ENCODE data around the gene LSAMP.
"Not testable (repeated sequence)": the region's sequence is repeated elsewhere in the genome, so short reads cannot be mapped to it uniquely, and the experiment has no call there.

The LSAMP gene

GRCh38 chr3:115851571-115851970, 593.7 kb downstream of the LSAMP start:
- Mint-ChIP-seq H3K4me1 (no peaks in the 10 kb centered on the region), H3K4me3 (no peak overlapping the region), H3K36me3 (ENCODE audit: low read depth) (no peaks in the 10 kb centered on the region), H3K27me3 (peaks cover 4% of the 10 kb centered on the region), H3K9me3 (no peaks in the 10 kb centered on the region), H3K27ac (no peak overlapping the region)
- DNase-seq = no peak
- no peak for ATAC-seq

GRCh38 chr3:115848641-115849040, 596.6 kb downstream of the LSAMP start:
- Mint-ChIP-seq H3K9me3 (no peaks in the 10 kb centered on the region), H3K36me3 (ENCODE audit: low read depth) (no peaks in the 10 kb centered on the region), H3K27ac (no peak overlapping the region), H3K27me3 (peaks cover 4% of the 10 kb centered on the region), H3K4me3 (no peak overlapping the region), H3K4me1 (no peaks in the 10 kb centered on the region)
- no peak for ATAC-seq
- no peak for DNase-seq

GRCh38 chr3:115845986-115846385, 599.3 kb downstream of the LSAMP start:
- DNase-seq (no peak), ATAC-seq (no peak)
- no peaks in the 10 kb centered on the region for H3K36me3 Mint-ChIP-seq (ENCODE audit: low read depth)
- no peaks in the 10 kb centered on the region for H3K9me3 Mint-ChIP-seq
- no peak overlapping the region for H3K4me3 Mint-ChIP-seq
- peaks cover 2% of the 10 kb centered on the region for H3K27me3 Mint-ChIP-seq
- H3K4me1 Mint-ChIP-seq = no peaks in the 10 kb centered on the region
- H3K27ac Mint-ChIP-seq = no peak overlapping the region

GRCh38 chr3:115844729-115845128, 600.6 kb downstream of the LSAMP start:
- not testable (repeated sequence) for DNase-seq; H3K9me3 Mint-ChIP-seq; H3K27ac Mint-ChIP-seq; H3K36me3 Mint-ChIP-seq (ENCODE audit: low read depth); ATAC-seq; H3K4me3 Mint-ChIP-seq; H3K27me3 Mint-ChIP-seq; H3K4me1 Mint-ChIP-seq

GRCh38 chr3:115843206-115843605, 602.1 kb downstream of the LSAMP start:
- no peaks in the 10 kb centered on the region for H3K4me1 Mint-ChIP-seq
- no peak overlapping the region for H3K27ac Mint-ChIP-seq
- no peak overlapping the region for H3K4me3 Mint-ChIP-seq
- ATAC-seq = no peak
- H3K36me3 Mint-ChIP-seq (ENCODE audit: low read depth) = no peaks in the 10 kb centered on the region
- H3K27me3 Mint-ChIP-seq = peaks cover 5% of the 10 kb centered on the region
- DNase-seq = no peak
- H3K9me3 Mint-ChIP-seq = no peaks in the 10 kb centered on the region

- Mint-ChIP-seq H3K27me3 (peaks cover 4% of the 10 kb centered on the region), H3K4me3 (no peak overlapping the region), H3K9me3 (no peaks in the 10 kb centered on the region), H3K36me3 (ENCODE audit: low read depth) (no peaks in the 10 kb centered on the region), H3K4me1 (no peaks in the 10 kb centered on the region), H3K27ac (no peak overlapping the region)
- DNase-seq (no peak), ATAC-seq (no peak)
Observed at GRCh38 chr3:115839246-115839645, 606.0 kb downstream of the LSAMP start.

- Mint-ChIP-seq H3K27ac (no peak overlapping the region), H3K27me3 (peaks cover 4% of the 10 kb centered on the region), H3K4me1 (no peaks in the 10 kb centered on the region), H3K4me3 (no peak overlapping the region), H3K9me3 (no peaks in the 10 kb centered on the region), H3K36me3 (ENCODE audit: low read depth) (no peaks in the 10 kb centered on the region)
- ATAC-seq (no peak), DNase-seq (no peak)
Observed at GRCh38 chr3:115838786-115839185, 606.5 kb downstream of the LSAMP start.

GRCh38 chr3:115836944-115837343, 608.3 kb downstream of the LSAMP start:
- DNase-seq = no peak
- ATAC-seq = no peak
- no peaks in the 10 kb centered on the region for H3K36me3 Mint-ChIP-seq (ENCODE audit: low read depth)
- H3K27ac Mint-ChIP-seq = no peak overlapping the region
- H3K9me3 Mint-ChIP-seq = no peaks in the 10 kb centered on the region
- H3K27me3 Mint-ChIP-seq = peaks cover 4% of the 10 kb centered on the region
- no peak overlapping the region for H3K4me3 Mint-ChIP-seq
- H3K4me1 Mint-ChIP-seq = no peaks in the 10 kb centered on the region

GRCh38 chr3:115835946-115836345, 609.3 kb downstream of the LSAMP start:
- no peak for ATAC-seq
- Mint-ChIP-seq H3K4me1 (no peaks in the 10 kb centered on the region), H3K27me3 (peaks cover 8% of the 10 kb centered on the region), H3K9me3 (no peaks in the 10 kb centered on the region), H3K4me3 (no peak overlapping the region), H3K36me3 (ENCODE audit: low read depth) (no peaks in the 10 kb centered on the region), H3K27ac (no peak overlapping the region)
- no peak for DNase-seq

- DNase-seq (no peak), ATAC-seq (no peak)
- Mint-ChIP-seq H3K36me3 (ENCODE audit: low read depth) (no peaks in the 10 kb centered on the region), H3K4me3 (no peak overlapping the region), H3K27me3 (peaks cover 6% of the 10 kb centered on the region), H3K27ac (no peak overlapping the region), H3K9me3 (no peaks in the 10 kb centered on the region), H3K4me1 (no peaks in the 10 kb centered on the region)
Observed at GRCh38 chr3:115834068-115834467, 611.2 kb downstream of the LSAMP start.

GRCh38 chr3:115833074-115833473, 612.2 kb downstream of the LSAMP start:
- H3K36me3 Mint-ChIP-seq (ENCODE audit: low read depth) = no peaks in the 10 kb centered on the region
- ATAC-seq (no peak), DNase-seq (no peak)
- H3K4me1 Mint-ChIP-seq = no peaks in the 10 kb centered on the region
- no peak overlapping the region for H3K27ac Mint-ChIP-seq
- H3K4me3 Mint-ChIP-seq = no peak overlapping the region
- H3K9me3 Mint-ChIP-seq = no peaks in the 10 kb centered on the region
- peaks cover 12% of the 10 kb centered on the region for H3K27me3 Mint-ChIP-seq

- Mint-ChIP-seq H3K4me3 (no peak overlapping the region), H3K27ac (no peak overlapping the region), H3K9me3 (no peaks in the 10 kb centered on the region), H3K36me3 (ENCODE audit: low read depth) (no peaks in the 10 kb centered on the region), H3K4me1 (no peaks in the 10 kb centered on the region), H3K27me3 (peaks cover 16% of the 10 kb centered on the region)
- ATAC-seq = no peak
- no peak for DNase-seq
Observed at GRCh38 chr3:115832265-115832664, 613.0 kb downstream of the LSAMP start.

GRCh38 chr3:115831864-115832263, 613.4 kb downstream of the LSAMP start:
- H3K27me3 Mint-ChIP-seq = peaks cover 16% of the 10 kb centered on the region
- H3K27ac Mint-ChIP-seq = no peak overlapping the region
- H3K9me3 Mint-ChIP-seq = no peaks in the 10 kb centered on the region
- DNase-seq = no peak
- H3K4me3 Mint-ChIP-seq = no peak overlapping the region
- no peaks in the 10 kb centered on the region for H3K4me1 Mint-ChIP-seq
- H3K36me3 Mint-ChIP-seq (ENCODE audit: low read depth) = no peaks in the 10 kb centered on the region
- ATAC-seq = no peak

GRCh38 chr3:115830764-115831395, 614.4 kb downstream of the LSAMP start:
- DNase-seq (no peak), ATAC-seq (no peak)
- Mint-ChIP-seq H3K4me3 (no peak overlapping the region), H3K27ac (no peak overlapping the region), H3K36me3 (ENCODE audit: low read depth) (no peaks in the 10 kb centered on the region), H3K9me3 (no peaks in the 10 kb centered on the region), H3K4me1 (no peaks in the 10 kb centered on the region), H3K27me3 (peaks cover 18% of the 10 kb centered on the region)

GRCh38 chr3:115828401-115828800, 616.9 kb downstream of the LSAMP start:
- no peaks in the 10 kb centered on the region for H3K4me1 Mint-ChIP-seq
- H3K9me3 Mint-ChIP-seq = no peaks in the 10 kb centered on the region
- H3K4me3 Mint-ChIP-seq = no peak overlapping the region

GRCh38 chr3:115827495-115827894, 617.8 kb downstream of the LSAMP start:
- no peak for ATAC-seq
- Mint-ChIP-seq H3K27ac (no peak overlapping the region), H3K4me1 (no peaks in the 10 kb centered on the region), H3K27me3 (peaks cover 18% of the 10 kb centered on the region), H3K36me3 (ENCODE audit: low read depth) (no peaks in the 10 kb centered on the region), H3K4me3 (no peak overlapping the region), H3K9me3 (no peaks in the 10 kb centered on the region)
- no peak for DNase-seq

More at GRCh38 chr3:115828401-115828800, 616.9 kb downstream of the LSAMP start:
- Mint-ChIP-seq H3K27me3 (peaks cover 18% of the 10 kb centered on the region), H3K27ac (no peak overlapping the region), H3K36me3 (ENCODE audit: low read depth) (no peaks in the 10 kb centered on the region)
- no peak for DNase-seq
- no peak for ATAC-seq

Data from activated naive CD8-positive, alpha-beta T cell treated with anti-CD3 and anti-CD28 coated beads, Interleukin-2, amount 50 U/mL, for 24 hours (primary cell).